Activated CD8-positive, alpha-beta memory T cell treated with anti-CD3 and anti-CD28 coated beads, Interleukin-2, amount 50 U/mL, for 48 hours (primary cell): ENCODE data around the gene CHST3.
"Not testable (repeated sequence)": the region's sequence is repeated elsewhere in the genome, so short reads cannot be mapped to it uniquely, and the experiment has no call there.

Source experiments
- DNase-seq: peaks from one replicate; pipeline ENCODE4 v3.0.0-alpha.2; 2020

The CHST3 gene

DNA sequence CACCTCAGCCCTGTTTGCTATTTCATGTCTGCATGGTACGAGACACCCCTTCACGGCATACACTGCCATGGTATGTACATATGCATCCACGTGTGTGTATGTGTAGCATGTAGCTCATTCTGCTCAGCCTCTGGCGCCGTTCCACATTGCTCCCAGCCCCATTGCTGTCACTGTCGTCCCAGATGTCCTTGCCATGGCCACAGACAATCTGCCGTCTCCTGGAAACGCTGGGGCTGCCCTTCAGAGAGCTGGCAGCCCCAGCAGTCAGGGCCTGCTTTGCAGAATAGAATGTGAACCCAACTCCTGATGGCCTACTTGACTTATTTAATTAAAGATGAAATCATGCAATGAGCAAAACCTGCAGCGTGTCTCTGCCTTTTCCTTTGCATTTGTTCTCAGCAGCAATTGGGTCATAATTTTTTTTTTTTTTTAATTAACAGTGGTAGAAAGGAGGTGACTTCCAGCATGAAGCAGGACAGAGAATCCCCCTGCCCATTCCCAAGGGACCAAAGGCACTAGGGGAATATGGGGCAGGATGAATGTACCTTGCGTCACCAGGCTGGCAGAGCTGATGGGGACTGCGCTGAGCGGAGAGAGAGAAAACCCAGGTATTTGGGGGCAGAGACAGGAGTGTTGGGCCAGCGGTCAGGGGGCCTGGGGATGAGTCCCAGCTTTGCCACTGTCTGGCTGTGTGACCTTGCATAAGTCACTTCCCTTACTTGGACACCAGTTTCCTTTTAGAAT is 49.2 kb downstream of the CHST3 start:
- no peak for DNase-seq

DNA sequence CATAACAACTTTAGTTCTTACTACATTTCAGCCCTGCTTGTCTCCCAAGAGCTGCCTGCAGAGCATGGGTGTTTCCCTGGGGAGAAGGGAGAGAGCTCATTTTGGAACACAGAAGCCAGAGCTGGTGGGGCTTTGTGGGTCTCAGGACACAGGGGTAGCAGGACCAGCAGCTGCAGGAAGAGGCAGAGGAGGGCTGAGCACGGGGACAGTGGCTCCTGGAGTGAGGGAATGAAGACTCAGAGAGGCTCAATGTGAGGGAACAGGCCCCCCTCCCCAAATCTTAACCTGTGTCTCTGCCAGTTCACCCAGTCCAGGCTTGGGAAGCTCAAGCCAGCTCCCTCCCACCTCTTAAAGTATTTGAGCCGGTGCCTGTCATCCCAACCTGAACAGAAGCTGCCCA is 50.0 kb downstream of the CHST3 start:
- DNase-seq = no peak

DNA sequence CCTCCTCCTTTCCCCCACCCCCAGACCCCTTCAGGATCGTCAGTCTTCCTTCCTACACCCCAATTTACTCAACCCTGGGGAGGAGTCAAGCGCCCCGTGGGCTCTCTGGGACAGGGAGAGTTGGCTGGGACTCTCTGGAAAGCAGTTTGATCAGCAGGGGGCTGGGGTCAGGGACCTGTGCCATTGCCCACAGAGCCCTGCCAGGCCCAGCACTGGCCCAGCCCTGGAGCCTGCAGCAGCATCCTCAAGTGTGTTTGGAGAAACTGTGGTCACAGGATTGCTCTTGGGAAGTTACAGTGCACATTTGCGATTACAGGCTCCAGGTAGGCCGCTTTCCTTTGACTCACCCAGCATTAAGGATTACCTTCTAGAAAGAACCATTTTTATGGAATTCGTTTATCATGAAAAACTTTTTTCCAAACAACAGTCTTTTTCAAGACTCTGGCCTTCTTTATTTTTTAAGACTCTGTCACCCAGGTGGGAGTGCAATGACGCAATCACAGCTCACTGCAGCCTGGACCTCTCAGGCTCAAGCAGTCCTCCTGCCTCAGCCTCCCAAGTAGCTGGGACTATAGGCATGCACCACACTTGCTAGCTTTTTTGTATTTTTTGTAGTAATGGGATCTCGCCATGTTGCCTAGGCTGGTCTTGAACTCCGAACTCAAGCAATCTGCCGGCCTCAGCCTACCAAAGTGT is 50.7 kb downstream of the CHST3 start:
- no peak for DNase-seq

DNA sequence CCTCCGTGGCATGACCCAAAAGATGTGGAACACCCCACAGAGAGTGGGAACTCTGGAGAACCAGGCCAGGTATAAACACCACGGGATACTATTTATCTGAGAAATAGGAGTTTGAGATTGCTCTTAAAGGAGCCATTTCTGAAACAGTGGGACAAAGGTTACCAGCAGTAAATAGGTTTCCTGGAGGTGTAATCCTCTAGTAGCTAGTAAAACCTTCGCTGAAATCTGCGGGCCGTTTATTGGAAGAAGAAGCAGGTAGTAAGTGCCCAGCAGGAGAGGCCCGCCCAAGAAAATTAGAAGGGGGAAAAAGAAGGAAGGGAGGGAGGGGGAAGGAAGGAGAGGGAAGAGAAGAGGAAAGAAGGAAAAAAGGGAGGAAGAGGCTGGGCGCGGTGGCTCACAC is 51.6 kb downstream of the CHST3 start:
- DNase-seq = no peak

DNA sequence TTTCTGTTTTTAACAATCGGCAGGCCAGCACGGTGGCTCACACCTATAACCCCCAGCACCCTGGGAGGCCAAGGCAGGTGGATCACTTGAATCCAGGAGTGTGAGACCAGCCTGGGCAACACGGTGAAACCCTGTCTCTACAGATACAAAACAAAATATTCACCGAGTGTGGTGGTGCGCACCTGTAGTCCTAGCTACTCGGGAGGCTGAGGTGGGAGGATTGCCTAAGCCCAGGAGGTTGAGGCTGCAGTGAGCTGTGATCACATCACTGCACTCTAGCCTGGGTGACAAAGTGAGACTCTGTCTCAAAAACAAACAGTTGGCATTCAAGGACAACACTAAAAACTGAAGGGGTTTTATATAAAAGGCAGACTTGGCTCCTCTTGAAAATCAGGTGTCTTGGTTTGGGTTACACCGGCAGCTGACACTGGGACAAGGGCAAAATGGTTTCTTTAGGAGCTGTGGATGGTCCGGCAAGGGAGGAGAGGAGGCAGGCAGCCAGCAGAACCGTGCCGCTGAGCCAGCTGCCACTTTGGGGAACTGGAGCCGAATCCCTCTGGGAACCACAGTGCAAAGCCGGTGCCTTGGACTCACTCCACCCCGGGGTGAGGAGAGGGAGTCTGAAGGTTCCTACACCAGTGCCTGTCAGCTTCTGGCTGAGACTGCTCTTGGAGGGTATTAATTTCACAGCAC is 52.6 kb downstream of the CHST3 start:
- DNase-seq = no peak

DNA sequence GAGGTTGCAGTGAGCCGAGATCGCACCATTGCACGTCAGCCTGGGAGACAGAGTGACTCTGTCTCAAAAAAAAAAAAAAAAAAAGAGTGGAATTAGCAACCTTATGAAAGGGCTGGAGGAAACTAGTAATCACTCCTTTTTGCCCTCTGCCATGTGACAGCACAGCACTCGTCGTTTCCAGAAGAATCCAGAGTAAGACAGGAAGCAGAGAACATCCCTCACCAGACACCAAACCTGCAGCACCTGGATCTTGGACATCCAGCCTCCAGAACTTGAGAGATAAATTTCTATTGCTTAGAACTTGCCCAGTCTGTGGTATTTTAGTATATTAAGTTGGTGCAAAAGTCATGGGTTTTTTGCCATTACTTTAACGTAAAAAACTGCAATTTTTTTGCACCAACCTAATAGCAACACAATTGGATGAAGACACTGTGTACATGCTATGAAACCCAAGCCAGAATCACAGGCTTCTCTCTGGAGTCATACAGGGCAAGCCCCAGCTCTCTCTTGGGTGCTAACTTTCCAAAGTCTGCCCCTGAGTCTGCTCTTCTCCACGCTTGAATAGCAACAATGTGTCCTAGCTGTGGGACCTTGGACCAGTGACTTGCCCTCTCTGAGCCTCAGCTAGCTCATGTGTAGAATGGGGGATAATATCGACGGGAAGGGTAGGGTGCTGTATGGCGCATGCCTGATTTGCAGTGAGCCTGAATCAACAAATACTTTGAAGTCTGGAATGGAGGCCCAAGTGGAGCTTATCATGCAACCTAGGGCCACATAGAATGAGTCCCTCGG is 55.1 kb downstream of the CHST3 start:
- DNase-seq = no peak

DNA sequence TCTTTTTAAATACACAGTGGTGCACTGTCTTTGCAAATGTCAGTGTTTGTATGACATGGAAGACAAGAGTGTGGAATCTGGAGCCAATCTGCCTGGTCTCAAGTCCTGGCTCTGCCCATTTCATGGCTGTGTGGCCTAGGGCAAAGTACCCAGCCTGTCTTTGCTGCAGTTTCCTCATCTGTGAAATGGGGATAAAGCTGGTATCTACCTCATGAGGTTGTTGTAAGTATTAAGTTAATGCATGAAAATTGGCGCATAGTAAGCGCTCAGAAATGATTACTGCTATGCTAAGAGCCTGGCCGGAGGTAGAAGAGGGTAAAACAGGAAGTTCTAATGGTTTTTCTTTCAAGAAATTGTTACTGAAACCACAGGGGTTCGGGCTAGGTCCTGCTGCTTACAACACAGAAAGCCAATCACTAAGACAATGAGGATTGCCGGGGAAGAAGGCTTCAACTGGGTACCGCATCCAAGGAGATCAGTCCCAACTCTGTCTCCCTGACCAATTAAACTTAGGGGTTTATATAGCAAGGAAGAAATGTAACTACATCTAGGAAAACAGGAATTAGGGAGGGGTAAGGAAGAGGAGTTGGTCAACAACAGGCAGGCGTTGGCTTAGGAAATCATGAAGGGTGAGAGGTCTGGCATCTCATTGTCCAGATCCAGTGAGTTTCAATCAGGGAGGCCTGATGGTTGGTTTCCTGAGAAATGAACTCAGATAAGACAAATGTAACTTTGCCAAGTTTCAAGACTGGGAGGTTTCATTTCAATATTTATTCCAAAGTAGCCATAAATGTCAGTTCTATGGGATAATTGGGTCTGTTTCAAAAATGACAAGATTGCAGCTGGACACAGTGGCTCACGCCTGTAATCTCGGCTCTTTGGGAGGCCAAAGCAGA is 57.0 kb downstream of the CHST3 start:
- no peak for DNase-seq

DNA sequence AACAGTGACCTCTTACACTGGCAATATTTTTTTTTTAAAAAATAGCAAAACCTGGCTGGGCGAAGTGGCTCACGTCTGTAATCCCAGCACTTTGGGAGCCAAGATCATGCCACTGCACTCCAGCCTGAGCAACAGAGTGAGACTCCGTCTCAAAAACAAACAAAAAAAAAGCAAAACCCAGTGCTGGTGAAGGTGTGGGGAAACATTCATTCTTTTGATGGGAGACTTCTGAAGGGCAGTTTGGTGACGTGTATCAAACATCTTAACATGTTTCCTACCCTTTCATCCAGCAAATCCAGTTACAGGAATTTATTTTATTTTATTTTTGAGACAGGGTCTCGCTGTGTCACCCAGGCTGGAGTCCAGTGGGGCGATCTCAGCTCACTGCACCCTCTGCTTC is 58.0 kb downstream of the CHST3 start:
- DNase-seq = no peak

DNA sequence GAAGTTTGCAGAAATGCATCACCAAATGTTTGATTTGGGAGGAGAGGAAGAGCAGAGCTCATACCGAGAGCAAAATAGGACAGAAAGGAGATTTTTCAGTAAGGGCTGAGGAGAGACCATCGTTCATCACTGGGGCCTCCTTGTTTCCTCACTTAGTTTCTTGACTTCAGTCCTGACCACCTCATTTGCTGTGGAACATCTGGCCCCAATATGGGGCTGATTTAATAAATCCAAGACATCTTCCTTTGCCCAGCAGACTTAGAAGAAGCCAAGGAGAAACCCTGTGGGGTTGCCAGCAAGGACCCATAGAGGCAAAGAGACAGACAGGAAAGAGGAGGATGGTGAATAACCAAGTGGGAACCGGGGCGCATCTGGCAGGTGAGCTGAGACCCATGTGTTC is 60.4 kb downstream of the CHST3 start:
- no peak for DNase-seq

DNA sequence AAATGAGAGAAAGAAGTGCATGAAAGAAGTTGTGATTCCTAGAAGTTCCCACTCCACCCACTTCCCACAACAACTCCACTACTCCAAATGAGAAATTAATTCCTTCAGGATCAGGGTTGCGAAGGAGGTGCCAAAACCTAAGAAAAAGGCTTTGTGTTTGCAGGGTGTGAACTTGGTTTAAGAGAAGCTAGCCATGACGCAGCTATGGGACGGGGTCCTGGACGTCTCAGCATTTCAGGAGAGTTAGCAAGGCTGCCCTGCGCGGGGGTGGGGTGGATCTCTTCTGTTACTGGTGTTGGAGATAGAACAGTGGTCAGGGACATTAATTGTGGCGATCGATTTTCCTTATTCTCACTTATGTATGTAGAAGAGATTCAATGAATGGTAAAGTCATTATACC is 61.2 kb downstream of the CHST3 start:
- DNase-seq = no peak

DNA sequence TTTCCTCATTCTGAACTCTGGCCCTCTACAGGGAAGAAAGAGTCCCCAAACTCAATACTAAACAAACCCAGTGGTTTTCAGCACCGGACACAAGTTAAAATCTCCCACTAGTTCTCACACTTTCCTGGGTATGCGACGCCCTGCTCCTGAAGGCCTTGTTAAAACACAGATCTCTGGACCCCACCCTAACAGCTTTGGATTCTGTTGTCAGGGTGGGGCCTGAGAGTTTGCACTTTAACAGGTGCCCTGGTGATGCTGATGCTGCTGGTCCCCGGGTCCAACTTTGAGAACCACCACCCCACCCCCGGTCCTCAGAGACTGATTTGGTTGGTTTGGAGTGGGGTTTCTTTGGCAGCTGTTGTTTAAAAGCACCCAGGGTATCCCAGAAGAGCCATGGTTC is 61.6 kb downstream of the CHST3 start:
- no peak for DNase-seq

DNA sequence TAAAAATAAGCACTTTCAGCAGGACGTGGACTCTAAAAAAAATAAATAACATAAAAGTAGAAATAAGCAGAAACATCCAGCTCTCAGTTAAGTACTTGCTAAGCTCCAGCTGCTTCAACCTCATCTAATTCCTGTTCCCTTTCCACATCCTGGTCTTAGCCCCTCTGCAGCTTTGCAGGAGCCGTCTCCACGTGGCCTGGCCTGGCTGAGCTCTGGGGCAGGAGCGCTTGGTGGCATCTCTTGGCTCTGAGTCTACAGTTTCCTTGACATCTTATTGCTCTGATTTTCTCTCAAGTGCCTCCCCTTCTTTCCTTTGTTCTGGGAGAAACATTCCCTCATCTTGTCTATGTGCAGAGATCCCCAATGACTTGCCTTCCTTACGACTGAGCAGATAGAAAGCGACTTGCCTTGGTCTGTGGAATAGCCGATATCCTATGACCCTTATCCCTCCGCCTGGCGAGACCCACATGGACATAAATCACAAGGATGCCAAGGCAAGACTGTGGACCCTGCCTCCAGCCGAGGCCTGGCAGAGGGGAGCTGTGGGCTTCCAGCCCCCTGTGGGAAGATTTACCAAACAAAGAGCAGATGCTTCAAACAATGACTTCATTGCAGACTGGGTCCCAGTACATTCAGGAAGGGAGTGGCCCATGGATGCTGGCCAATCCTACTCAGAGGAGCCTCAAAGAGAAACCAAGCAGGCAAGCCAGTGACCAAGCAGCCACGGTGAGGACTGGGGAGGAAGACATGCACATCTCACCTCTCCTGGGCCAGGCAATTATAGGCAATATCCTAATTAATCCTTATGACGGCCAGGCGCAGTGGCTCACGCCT is 62.3 kb downstream of the CHST3 start:
- DNase-seq = no peak

DNA sequence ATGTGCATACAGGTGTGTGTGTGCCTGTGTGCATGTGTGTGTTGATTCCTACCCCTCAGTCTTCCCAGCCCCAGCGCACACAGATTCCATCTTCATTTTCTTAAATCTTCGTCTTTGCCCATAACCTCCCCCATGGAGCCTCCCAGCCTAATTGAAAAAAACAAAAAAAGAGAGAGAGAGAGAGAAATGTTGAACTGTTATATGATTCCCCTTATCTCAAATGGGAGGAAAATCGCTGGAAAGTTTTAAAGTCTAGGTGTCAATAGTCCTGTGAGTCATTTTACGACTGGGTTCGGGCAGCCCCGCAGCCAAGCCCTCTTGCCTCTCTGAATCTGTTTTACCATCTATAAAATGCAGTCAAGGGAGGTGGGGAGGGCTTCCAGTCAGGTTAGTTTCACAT is 63.3 kb downstream of the CHST3 start:
- DNase-seq = no peak

DNA sequence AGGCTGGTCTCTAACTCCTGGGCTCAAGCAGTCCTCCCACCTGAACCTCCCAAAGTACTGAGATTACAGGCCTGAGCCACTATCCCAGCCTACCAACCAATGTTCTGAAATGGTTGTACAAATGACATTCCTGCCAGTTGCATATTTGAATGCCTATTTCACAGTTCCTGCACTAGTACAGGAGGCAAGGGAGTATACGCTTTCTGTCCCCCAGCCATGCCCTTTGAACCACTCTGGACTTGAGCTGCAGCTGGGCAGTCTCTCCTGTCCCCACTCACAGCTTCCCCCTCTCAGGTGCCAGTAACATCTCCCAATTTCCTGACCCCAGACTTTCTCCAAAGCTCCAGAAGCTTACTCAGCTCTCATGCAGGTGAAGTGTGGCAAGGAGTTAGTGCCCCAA is 65.2 kb downstream of the CHST3 start:
- DNase-seq = no peak

DNA sequence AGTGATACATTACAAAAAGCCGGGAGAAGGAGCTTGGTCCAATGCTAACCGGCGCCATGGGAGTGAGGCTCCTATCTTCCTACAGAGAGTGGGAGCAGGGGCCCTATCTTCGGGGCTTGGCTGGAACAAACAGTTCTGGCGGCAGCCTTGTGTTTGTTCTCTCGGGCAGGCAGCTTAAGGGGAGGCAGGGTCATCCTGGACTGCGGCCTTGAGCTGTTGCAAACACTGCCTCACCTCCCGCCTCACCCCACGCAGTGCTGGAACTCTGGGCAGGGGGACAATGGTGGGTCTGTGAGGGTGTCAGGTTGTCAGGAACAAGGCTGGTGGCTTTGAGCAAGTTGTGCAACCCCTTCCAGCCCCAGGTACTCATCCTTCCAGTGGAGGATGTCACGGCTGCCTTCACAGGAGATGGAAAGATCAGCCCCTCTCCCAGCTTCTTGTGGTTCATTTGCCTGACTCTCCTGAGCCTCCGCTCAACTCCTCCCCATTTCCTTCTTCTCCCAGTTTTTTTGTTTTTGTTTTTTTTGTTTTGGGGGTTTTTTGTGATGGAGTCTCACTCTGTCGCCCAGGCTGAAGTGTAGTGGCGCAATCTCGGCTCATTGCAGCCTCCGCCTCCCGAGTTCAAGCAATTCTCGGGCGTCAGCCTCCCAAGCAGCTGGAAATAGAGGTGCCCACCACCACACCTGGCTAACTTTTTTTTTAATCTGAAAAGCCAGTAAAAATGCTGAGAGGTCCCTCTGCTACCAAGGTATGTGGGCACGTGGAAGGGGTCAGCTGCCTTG is 66.8 kb downstream of the CHST3 start:
- no peak for DNase-seq

DNA sequence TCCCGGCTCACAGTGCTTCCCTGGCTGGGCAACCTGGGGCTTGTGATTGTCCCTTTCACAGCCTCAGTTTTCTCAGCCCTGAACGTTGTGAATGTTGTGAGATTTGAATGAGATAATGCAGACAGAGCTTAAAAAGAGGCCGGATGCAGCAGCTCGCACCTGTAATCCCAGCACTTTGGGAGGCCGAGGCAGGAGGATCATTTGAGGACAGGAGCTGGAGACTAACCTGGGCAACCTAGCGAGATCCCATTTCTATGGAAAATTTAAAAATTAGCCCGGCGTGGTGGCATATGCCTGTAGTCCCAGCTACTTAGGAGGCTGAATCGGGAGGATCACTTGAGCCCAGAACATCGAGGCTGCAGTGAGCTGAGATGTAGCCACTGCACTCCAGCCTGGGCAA is 67.5 kb downstream of the CHST3 start:
- no peak for DNase-seq

DNA sequence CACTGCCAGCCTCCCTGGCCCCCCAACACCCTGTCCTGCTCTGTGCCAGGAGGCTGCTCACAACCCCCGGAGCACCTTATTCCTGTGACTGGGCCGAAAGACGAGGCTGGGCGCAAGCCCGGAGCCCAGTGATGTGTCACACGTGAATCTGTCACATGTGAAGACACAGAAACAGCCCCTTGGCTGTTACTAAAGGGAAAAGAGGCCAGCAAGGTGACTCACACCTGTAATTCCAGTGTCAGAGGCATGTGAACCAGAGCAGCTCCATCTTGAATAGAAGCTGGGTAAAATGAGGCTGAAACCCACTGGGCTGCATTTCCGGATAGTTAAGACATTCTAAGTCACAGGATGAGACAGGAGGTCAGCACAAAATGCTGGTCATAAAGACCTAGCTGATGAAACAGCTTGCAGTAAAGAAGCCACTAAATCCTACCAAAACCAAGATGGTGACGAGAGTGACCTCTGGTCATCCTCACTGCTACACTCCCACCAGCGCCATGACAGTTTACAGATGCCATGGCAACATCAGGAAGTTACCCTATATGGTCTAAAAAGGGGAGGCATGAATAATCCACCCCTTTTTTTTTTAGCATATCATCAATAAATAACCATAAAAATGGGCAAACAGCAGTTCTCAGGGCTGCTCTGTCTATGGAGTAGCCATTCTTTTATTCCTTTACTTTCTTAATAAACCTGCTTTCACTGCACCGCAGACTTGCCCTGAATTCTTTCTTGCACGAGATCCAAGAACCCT is 68.4 kb downstream of the CHST3 start:
- DNase-seq = not testable (repeated sequence)

DNA sequence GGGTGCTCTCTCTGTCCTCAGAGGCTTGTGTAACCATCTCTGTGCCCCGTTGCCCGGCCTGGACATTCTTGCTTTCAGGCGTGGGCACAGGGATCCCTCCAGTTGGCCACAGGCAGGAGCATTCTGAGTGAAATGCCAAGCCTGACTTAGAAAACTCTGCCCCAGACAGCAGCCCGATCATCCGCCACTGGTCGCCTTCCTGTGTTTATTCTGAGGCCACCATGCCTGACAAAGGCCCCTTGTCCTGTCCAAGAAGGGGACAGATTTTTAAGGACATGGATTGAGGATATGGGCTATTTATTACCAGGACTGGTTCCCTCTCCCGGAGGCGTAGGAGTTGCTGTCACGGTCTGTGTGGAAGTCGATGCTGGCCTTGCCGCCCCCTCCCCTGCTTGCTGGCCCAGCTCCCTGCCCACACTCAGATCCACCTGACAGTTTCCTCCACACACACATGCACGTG is 69.9 kb downstream of the CHST3 start:
- DNase-seq = no peak

DNA sequence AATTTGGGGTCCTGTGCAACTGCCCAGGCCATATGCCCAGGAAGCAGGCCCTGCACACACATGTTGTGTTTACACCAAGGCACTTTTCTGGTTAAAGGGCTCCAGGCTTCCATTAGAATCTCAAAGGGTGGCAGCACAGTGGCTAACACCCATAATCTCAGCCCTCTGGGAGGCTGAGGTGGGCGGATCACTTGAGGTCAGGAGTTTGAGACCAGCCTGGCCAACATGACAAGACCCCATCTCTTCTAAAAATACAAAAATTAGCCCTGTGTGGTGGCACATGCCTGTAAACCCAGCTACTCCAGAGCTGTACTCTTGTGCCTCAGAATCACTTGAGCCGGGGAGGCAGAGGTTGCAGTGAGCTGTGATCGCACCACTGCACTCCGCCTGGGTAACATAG is 70.6 kb downstream of the CHST3 start:
- no peak for DNase-seq
